ENCODE data around the gene SGTA. TPM values are rescaled to one million over a fixed set of nuclear protein-coding genes. Genes with fewer than 3 reads are reported as not detected.

The SGTA gene
- total and polyA plus RNA-seq, 2 of the 8 experiments (the other 6 are each of a cell fraction or from before 2014, with no cell fraction given): 86.8 to 130 TPM

DNA sequence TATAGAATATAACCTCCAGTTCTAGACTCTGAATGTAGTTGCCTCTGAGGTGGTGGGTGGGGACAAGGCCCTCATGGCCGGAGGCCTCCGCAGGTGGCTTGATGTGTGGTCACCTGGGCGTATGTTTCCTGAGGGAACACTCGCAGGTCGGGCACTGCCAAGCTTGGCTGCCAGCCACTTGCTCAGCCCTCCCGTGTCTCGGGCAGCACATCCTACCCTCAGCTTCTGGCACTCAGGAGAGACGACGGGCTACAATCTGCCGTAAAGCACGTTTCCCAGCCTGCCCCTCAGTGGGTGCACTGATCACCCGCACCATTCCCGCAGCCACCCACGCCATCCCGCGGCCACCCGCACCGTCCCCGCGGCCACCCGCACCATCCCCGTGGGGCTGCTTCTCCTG is 17.4 kb upstream of the SGTA start:
- no peak overlapping the region for H2AK5ac ChIP-seq (ENCODE audit: low read depth, low read length)
- no peak overlapping the region for H3K4me2 ChIP-seq (ENCODE audit: insufficient read depth in 1 of 2, low read depth in 2 of 2, low read length in 2 of 2)
- no peak overlapping the region for H3K56ac ChIP-seq (replicated peaks; ENCODE audit: insufficient read length, low read depth, low read length)
- H3K79me2 ChIP-seq (ENCODE audit: control insufficient read depth in 1 of 2, insufficient read depth in 2 of 2, low read length in 2 of 2): no peaks in the 10 kb centered on the region
- H4K91ac ChIP-seq (replicated peaks; ENCODE audit: insufficient read length, low read length): no peak overlapping the region
- CTCF ChIA-PET (ENCODE audit: partially characterized antibody): interaction anchor here (0.6 kb wide), 1 partner anchor 54 kb away, joined by 3 read pairs; no protein-coding TSS in a partner anchor
- POLR2A ChIA-PET (ENCODE audit: partially characterized antibody): interaction anchor here (0.9 to 1.5 kb wide), 2 partner anchors 14 to 41 kb away, joined by 3 to 5 read pairs; partner anchors contain the start of gene ZNF555
- H3K4me1 ChIP-seq (replicated peaks in 1 of 4; ENCODE audit: control insufficient read depth in 3 of 4, insufficient read depth in 4 of 4, low read length in 3 of 4): no peaks in the 10 kb centered on the region; a peak in 2 of 7 replicates
- H3K4ac ChIP-seq (replicated peaks; ENCODE audit: insufficient read length, low read depth, low read length): no peak overlapping the region
- no peak overlapping the region for H3K23ac ChIP-seq (ENCODE audit: insufficient read length)
- H2BK15ac ChIP-seq (ENCODE audit: low read length): no peak overlapping the region
- peaks cover 11% of the 10 kb centered on the region for H3K79me1 ChIP-seq (ENCODE audit: low read depth, low read length)
- H2AFZ ChIP-seq (ENCODE audit: low read length): no peak overlapping the region
- no peak overlapping the region for H4K8ac ChIP-seq (ENCODE audit: extremely low read depth, insufficient read depth, low read length)
- H3K14ac ChIP-seq (ENCODE audit: insufficient read length): no peak overlapping the region
- no peak overlapping the region for H2BK20ac ChIP-seq (ENCODE audit: low read length)
- no peak overlapping the region for H3K18ac ChIP-seq (ENCODE audit: extremely low read depth, low read length)
- no peaks in the 10 kb centered on the region for H3K9me3 ChIP-seq (ENCODE audit: insufficient read depth in 2 of 2, low read depth in 1 of 2, low read length in 1 of 2)
- no peak overlapping the region for H3K4me3 ChIP-seq (ENCODE audit: extremely low read depth in 1 of 4, insufficient read depth in 2 of 4, low read depth in 3 of 4, low read length in 4 of 4)
- H3K27ac ChIP-seq (ENCODE audit: low read depth, low read length): no peak overlapping the region
- H3K23me2 ChIP-seq (ENCODE audit: low read depth, low read length): peaks cover 7% of the 10 kb centered on the region; the same call in 1 of the 2 replicates
- H3K36me3 ChIP-seq (ENCODE audit: control insufficient read depth in 2 of 4, insufficient read depth in 4 of 4, low read length in 3 of 4): peaks cover 19 to 64% (median 53%) of the 10 kb centered on the region in 4 experiments
- no peak for FAIRE-seq
- H3K27me3 ChIP-seq (replicated peaks in 1 of 4; ENCODE audit: control insufficient read depth in 3 of 4, extremely low read depth in 1 of 4, insufficient read depth in 3 of 4, low read length in 3 of 4): no peaks in the 10 kb centered on the region; a peak in 1 of 7 replicates
- H2BK120ac ChIP-seq (replicated peaks; ENCODE audit: low read depth, low read length): no peak overlapping the region
- H3K9ac ChIP-seq (replicated peaks in 1 of 4; ENCODE audit: extremely low read depth in 1 of 4, low read depth in 3 of 4, low read length in 3 of 4): no peak overlapping the region
- TF ChIP-seq CREB1 (IDR thresholded peaks at IDR 0.05) (no peak), CTBP2 (IDR thresholded peaks at IDR 0.05; ENCODE audit: borderline replicate concordance, insufficient read depth, insufficient read length, low read length) (no peak), NRF1 (IDR thresholded peaks at IDR 0.05; ENCODE audit: low read depth, low read length) (no peak), EP300 (IDR thresholded peaks at IDR 0.05; ENCODE audit: borderline replicate concordance in 1 of 2, low read depth in 2 of 2, low read length in 2 of 2) (no peak), TEAD4 (IDR thresholded peaks at IDR 0.05; ENCODE audit: low read depth, low read length) (no peak), KDM5A (IDR thresholded peaks at IDR 0.05; ENCODE audit: low read length) (no peak), NANOG (IDR thresholded peaks at IDR 0.05; ENCODE audit: insufficient read depth, low read depth, low read length, poor library complexity, severe bottlenecking) (no peak), RBBP5 (IDR thresholded peaks at IDR 0.05; ENCODE audit: borderline replicate concordance, low read depth, low read length) (no peak), SIRT6 (IDR thresholded peaks at IDR 0.05; ENCODE audit: low read length) (no peak), POU5F1 (IDR thresholded peaks at IDR 0.05; ENCODE audit: low read depth, low read length) (no peak), POLR2AphosphoS5 (IDR thresholded peaks at IDR 0.05; ENCODE audit: low read depth, low read length) (no peak), JUN (IDR thresholded peaks at IDR 0.05; ENCODE audit: low read depth, low read length) (no peak), RFX5 (IDR thresholded peaks at IDR 0.05; ENCODE audit: borderline replicate concordance, low read depth, low read length) (no peak)
- no peak overlapping the region for H4K5ac ChIP-seq (ENCODE audit: insufficient read length, low read depth, low read length)
- WGBS, 2 experiments (ENCODE audit: extremely low coverage in 1 of 2, insufficient coverage in 1 of 2, insufficient read length in 1 of 2, insufficient replicate concordance in 2 of 2, low coverage in 1 of 2, low lambda C conversion rate in 2 of 2, missing lambda C conversion rate in 1 of 2): 98% methylated on average over 22 of the region's 22 CpGs; no CpG with 5 or more reads in 1 of the 2 experiments
- H2BK5ac ChIP-seq (ENCODE audit: low read depth, low read length): no peak overlapping the region
- H4K20me1 ChIP-seq (replicated peaks in 1 of 2; ENCODE audit: control insufficient read depth in 1 of 2, insufficient read depth in 2 of 2, low read length in 2 of 2): peaks cover 10 to 31% of the 10 kb centered on the region in 2 experiments
- H2BK12ac ChIP-seq (ENCODE audit: low read depth, low read length): no peak overlapping the region
- no peak for DNase-seq (ENCODE audit: low read depth in 1 of 2, low spot score in 2 of 2)

Measured in H1 (cell line).